SK-N-SH (cell line): ENCODE data around the gene ZIM2. TPM values are rescaled to one million over a fixed set of nuclear protein-coding genes. Genes with fewer than 3 reads are reported as not detected.

ENCODE experiments used
- CTCF ChIA-PET: fragments of 300-600, 350-600 bp; formaldehyde crosslinking; extraction: SDS; loops from one replicate; lab custom pipeline; 2021; lab: Yijun Ruan, JAX
- POLR2A ChIA-PET: fragments of 350-600 bp; sonication (Branson Sonifier 250); formaldehyde crosslinking; extraction: SDS; loops from one replicate; lab custom pipeline; 2020; ENCODE audit warnings: antibody characterized with exemption, inconsistent platforms; lab: Yijun Ruan, JAX
- DNase-seq: peaks from one replicate; pipeline ENCODE4 v3.0.0; 2012
- H2AFZ ChIP-seq: fragments of 200-600 bp; sonication (generic); 2 replicates; pipeline ENCODE4 v1.8.1; 2016; ENCODE audit warnings: antibody characterized with exemption, mild to moderate bottlenecking, low read depth
- H3F3A ChIP-seq: fragments of 200-600 bp; sonication (generic); replicated peaks from 2 replicates; pipeline ENCODE3; 2016; ENCODE audit warnings: antibody characterized with exemption, mild to moderate bottlenecking; ENCODE audit not compliant: insufficient read depth
- H3K27ac ChIP-seq, 2 experiments: fragments of 200-500 bp in 1 of 2; fragments of 200-600 bp in 1 of 2; sonication (Bioruptor generic) in 1 of 2; sonication (generic), shearing (Covaris generic) in 1 of 2; 2 replicates each; pipeline versions ENCODE4 v1.5.1 to v1.6.1; 2014 to 2016; ENCODE audit warnings: low read depth in 2 of 2, inconsistent platforms in 1 of 2, low read length in 1 of 2, mild to moderate bottlenecking in 1 of 2, mixed read lengths in 1 of 2
- H3K27me3 ChIP-seq: fragments of 200-600 bp; sonication (generic), shearing (Covaris generic); 2 replicates; pipeline ENCODE4 v1.6.1; 2016; ENCODE audit warnings: mixed run types; ENCODE audit not compliant: insufficient read depth
- H3K36me3 ChIP-seq, 2 experiments: fragments of 200-500 bp in 1 of 2; fragments of 200-600 bp in 1 of 2; sonication (Bioruptor generic) in 1 of 2; sonication (generic) in 1 of 2; replicated peaks in 1 of 2; 2 replicates each; pipeline versions ENCODE3 to v1.5.1; 2014 to 2016; ENCODE audit warnings: low read length in 1 of 2, mild to moderate bottlenecking in 1 of 2; ENCODE audit not compliant: insufficient read depth in 2 of 2, control insufficient read depth in 1 of 2
- H3K4me1 ChIP-seq, 2 experiments: fragments of 200-500 bp in 1 of 2; fragments of 200-600 bp in 1 of 2; sonication (Bioruptor generic) in 1 of 2; sonication (generic), shearing (Covaris generic) in 1 of 2; 2 replicates each; pipeline versions ENCODE4 v1.5.1 to v1.6.1; 2014 to 2016; ENCODE audit warnings: low read depth in 1 of 2, low read length in 1 of 2, mixed run types in 1 of 2; ENCODE audit not compliant: insufficient read depth in 2 of 2, control insufficient read depth in 1 of 2
- H3K4me2 ChIP-seq: fragments of 200-600 bp; sonication (generic), shearing (Covaris generic); 2 replicates; pipeline ENCODE4 v1.6.1; 2017; ENCODE audit warnings: mixed run types
- H3K4me3 ChIP-seq, 2 experiments: fragments of 200-500 bp in 1 of 2; fragments of 200-600 bp in 1 of 2; sonication (Bioruptor generic) in 1 of 2; sonication (generic), shearing (Covaris generic) in 1 of 2; 2 replicates each; pipeline versions ENCODE4 v1.5.1 to v1.8.1; 2014 to 2016; ENCODE audit warnings: low read depth in 2 of 2, inconsistent platforms in 1 of 2, low read length in 1 of 2, mild to moderate bottlenecking in 1 of 2, mixed read lengths in 1 of 2, moderate library complexity in 1 of 2
- H3K79me2 ChIP-seq: fragments of 200-600 bp; sonication (generic); 2 replicates; pipeline ENCODE4 v1.8.1; 2017; ENCODE audit warnings: mild to moderate bottlenecking; ENCODE audit not compliant: insufficient read depth
- H3K9ac ChIP-seq: fragments of 200-600 bp; sonication (generic); 2 replicates; pipeline ENCODE4 v1.6.1; 2017; ENCODE audit warnings: mixed run types
- H3K9me2 ChIP-seq: fragments of 200-600 bp; sonication (generic); 2 replicates; pipeline ENCODE4 v1.6.1; 2017; ENCODE audit warnings: mixed run types
- H3K9me3 ChIP-seq: fragments of 200-600 bp; sonication (generic); 2 replicates; pipeline ENCODE4 v1.6.1; 2017; ENCODE audit warnings: mixed run types, mild to moderate bottlenecking, moderate library complexity
- H4K20me1 ChIP-seq: fragments of 200-600 bp; sonication (generic); 2 replicates; pipeline ENCODE4 v1.6.1; 2017; ENCODE audit warnings: mild to moderate bottlenecking, mixed run types; ENCODE audit not compliant: insufficient read depth
- CHD2 ChIP-seq: fragments of 150-350 bp; IDR thresholded peaks from 2 replicates; pipeline ENCODE4 v1.6.1; 2018; ENCODE audit warnings: low read length; ENCODE audit not compliant: partially characterized antibody
- EZH2phosphoT487 ChIP-seq: fragments of 200-600 bp; sonication (generic); IDR thresholded peaks from 2 replicates; pipeline ENCODE4 v1.6.1; 2017; ENCODE audit warnings: low read depth, mixed run types, mild to moderate bottlenecking, antibody characterized with exemption, moderate library complexity, borderline replicate concordance
- GABPA ChIP-seq: IDR thresholded peaks from 2 replicates; pipeline ENCODE4 v1.4.0; 2012; ENCODE audit warnings: low read depth, mild to moderate bottlenecking
- JUND ChIP-seq: IDR thresholded peaks from 2 replicates; pipeline ENCODE4 v1.4.0; 2012
- NFIC ChIP-seq: IDR thresholded peaks from 2 replicates; pipeline ENCODE4 v1.4.0; 2012; ENCODE audit warnings: borderline replicate concordance
- RAD21 ChIP-seq: IDR thresholded peaks from 2 replicates; pipeline ENCODE4 v1.6.1; 2012; ENCODE audit warnings: mild to moderate bottlenecking, low read length
- RCOR1 ChIP-seq: fragments of 150-350 bp; IDR thresholded peaks from 2 replicates; pipeline ENCODE4 v1.6.1; 2017; ENCODE audit warnings: antibody characterized with exemption, low read length
- RFX5 ChIP-seq: IDR thresholded peaks from 2 replicates; pipeline ENCODE4 v1.6.1; 2012; ENCODE audit warnings: mild to moderate bottlenecking, improper control_type of control experiment, low read length
- RXRA ChIP-seq: IDR thresholded peaks from 2 replicates; pipeline ENCODE4 v1.4.0; 2012; ENCODE audit warnings: low read depth, mild to moderate bottlenecking, borderline replicate concordance
- TAF1 ChIP-seq: IDR thresholded peaks from 2 replicates; pipeline ENCODE4 v1.6.1; 2012; ENCODE audit warnings: low read depth, mild to moderate bottlenecking, low read length, moderate library complexity, borderline replicate concordance
- ZBTB33 ChIP-seq: IDR thresholded peaks from 2 replicates; pipeline ENCODE4 v1.4.0; 2012; ENCODE audit warnings: low read depth, borderline replicate concordance
- WGBS: methylation state at CpG from one replicate; pipeline ENCODE4 v1.1.6; 2017; ENCODE audit warnings: low lambda C conversion rate; 5-methylcytosine and 5-hydroxymethylcytosine counted together
- polyA plus RNA-seq, 3 experiments: library from polyadenylated mRNA; depleted of rRNA; stranded (reverse); fragments of >200 nt; gene quantifications; 2 replicates each; pipeline ENCODE4 v1.2.3, GENCODE V29; 2012
- TF ChIP-seq, protein P1 (sequence below): IDR thresholded peaks from 2 replicates; pipeline ENCODE4; 2012
- TF ChIP-seq, protein P2 (sequence below): IDR thresholded peaks from 2 replicates; pipeline ENCODE4 v1.6.1; 2012; ENCODE audit warnings: mild to moderate bottlenecking, low read depth, low read length, moderate library complexity

ZIM2 gene
- polyA plus RNA-seq, 1 of the 3 experiments (the other 2 are of a cell fraction): not detected

DNA sequence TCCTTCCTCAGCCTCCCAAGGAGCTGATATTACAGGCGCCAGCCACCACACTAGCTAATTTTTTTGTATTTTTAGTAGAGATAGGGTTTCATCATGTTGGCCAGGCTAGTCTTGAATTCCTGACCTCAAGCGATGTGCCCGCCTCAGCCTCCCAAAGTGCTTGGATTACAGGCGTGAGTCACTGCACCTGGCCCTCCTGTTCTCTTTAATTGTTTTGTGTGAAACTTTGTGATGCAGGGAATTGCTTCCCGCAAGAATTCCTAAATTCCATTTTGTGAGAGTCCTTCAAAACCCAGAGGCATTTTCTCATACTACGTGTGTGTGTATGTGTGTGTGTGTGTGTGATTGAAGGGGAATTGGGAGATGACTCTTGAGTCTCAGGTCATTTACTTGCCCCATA is 104.0 kb downstream of the ZIM2 start:
- Histone ChIP-seq H3K4me1 (no peaks in the 10 kb centered on the region), H3K4me2 (no peak overlapping the region), H3K9me3 (peaks cover 5% of the 10 kb centered on the region; the same call in 1 of the 2 replicates), H3K9me2 (no peaks in the 10 kb centered on the region), H3K27ac (no peak overlapping the region)
- ChIA-PET POLR2A (no interaction called here), CTCF (interaction anchor here (1.2 kb wide), 1 partner anchor 11 kb away, joined by 3 read pairs; no protein-coding TSS in a partner anchor)
- no peak for TF ChIP-seq JUND
- TF ChIP-seq RAD21: no peak
- TF ChIP-seq, protein P1, sequence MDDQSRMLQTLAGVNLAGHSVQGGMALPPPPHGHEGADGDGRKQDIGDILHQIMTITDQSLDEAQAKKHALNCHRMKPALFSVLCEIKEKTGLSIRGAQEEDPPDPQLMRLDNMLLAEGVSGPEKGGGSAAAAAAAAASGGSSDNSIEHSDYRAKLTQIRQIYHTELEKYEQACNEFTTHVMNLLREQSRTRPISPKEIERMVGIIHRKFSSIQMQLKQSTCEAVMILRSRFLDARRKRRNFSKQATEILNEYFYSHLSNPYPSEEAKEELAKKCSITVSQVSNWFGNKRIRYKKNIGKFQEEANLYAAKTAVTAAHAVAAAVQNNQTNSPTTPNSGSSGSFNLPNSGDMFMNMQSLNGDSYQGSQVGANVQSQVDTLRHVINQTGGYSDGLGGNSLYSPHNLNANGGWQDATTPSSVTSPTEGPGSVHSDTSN: no peak
- TF ChIP-seq RCOR1: no peak
- TF ChIP-seq CHD2: no peak
- no peak for TF ChIP-seq EZH2phosphoT487
- TF ChIP-seq GABPA: no peak
- TF ChIP-seq, all 33 proteins: peak for 0
- H3K79me2 ChIP-seq: no peaks in the 10 kb centered on the region
- no peaks in the 10 kb centered on the region for H3F3A ChIP-seq
- WGBS: 50% methylated on average over 6 of the region's 6 CpGs
- H2AFZ ChIP-seq: no peak overlapping the region
- H3K27me3 ChIP-seq: no peaks in the 10 kb centered on the region
- no peak overlapping the region for H3K9ac ChIP-seq
- H4K20me1 ChIP-seq: no peaks in the 10 kb centered on the region
- no peaks in the 10 kb centered on the region for H3K36me3 ChIP-seq
- H3K4me3 ChIP-seq: no peak overlapping the region
- DNase-seq: no peak

DNA sequence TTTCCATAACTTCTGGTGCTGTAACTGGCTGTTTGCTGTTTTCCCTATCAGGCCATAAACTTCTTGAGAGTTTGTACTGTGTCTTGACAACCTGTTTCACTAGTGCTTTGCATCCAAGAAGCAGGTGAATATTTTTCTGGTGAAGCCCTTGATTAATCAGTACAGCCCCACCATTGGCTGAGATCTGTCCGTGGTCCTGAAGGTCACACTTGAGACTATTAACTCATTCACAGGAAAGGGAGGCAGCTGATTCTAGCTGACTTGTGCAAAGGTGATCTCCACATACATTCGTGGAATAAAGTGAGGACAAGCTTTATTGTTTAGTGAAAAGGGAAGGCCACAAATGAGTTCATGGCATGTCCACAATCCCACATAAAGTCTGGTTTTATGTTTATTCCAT is 107.5 kb downstream of the ZIM2 start:
- no peak overlapping the region for H3K4me3 ChIP-seq
- H3K27me3 ChIP-seq: no peaks in the 10 kb centered on the region
- POLR2A ChIA-PET: no interaction called here
- no peaks in the 10 kb centered on the region for H3K4me1 ChIP-seq
- CTCF ChIA-PET: no interaction called here
- H3K9ac ChIP-seq: no peak overlapping the region
- peaks cover 14% of the 10 kb centered on the region; the same call in 1 of the 2 replicates for H3K9me3 ChIP-seq
- no peak overlapping the region for H3K4me2 ChIP-seq
- TF ChIP-seq RFX5 (no peak), EZH2phosphoT487 (no peak), RAD21 (no peak), TAF1 (no peak), NFIC (no peak), RXRA (no peak), ZBTB33 (no peak)
- TF ChIP-seq, protein P2, sequence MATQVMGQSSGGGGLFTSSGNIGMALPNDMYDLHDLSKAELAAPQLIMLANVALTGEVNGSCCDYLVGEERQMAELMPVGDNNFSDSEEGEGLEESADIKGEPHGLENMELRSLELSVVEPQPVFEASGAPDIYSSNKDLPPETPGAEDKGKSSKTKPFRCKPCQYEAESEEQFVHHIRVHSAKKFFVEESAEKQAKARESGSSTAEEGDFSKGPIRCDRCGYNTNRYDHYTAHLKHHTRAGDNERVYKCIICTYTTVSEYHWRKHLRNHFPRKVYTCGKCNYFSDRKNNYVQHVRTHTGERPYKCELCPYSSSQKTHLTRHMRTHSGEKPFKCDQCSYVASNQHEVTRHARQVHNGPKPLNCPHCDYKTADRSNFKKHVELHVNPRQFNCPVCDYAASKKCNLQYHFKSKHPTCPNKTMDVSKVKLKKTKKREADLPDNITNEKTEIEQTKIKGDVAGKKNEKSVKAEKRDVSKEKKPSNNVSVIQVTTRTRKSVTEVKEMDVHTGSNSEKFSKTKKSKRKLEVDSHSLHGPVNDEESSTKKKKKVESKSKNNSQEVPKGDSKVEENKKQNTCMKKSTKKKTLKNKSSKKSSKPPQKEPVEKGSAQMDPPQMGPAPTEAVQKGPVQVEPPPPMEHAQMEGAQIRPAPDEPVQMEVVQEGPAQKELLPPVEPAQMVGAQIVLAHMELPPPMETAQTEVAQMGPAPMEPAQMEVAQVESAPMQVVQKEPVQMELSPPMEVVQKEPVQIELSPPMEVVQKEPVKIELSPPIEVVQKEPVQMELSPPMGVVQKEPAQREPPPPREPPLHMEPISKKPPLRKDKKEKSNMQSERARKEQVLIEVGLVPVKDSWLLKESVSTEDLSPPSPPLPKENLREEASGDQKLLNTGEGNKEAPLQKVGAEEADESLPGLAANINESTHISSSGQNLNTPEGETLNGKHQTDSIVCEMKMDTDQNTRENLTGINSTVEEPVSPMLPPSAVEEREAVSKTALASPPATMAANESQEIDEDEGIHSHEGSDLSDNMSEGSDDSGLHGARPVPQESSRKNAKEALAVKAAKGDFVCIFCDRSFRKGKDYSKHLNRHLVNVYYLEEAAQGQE: peak; percentile 54; the same call in 1 of the 2 replicates
- no peak for DNase-seq
- no peak overlapping the region for H3K27ac ChIP-seq
- H3F3A ChIP-seq: no peaks in the 10 kb centered on the region
- H3K79me2 ChIP-seq: no peaks in the 10 kb centered on the region
- 10% methylated on average over 2 of the region's 2 CpGs for WGBS
- no peaks in the 10 kb centered on the region for H3K9me2 ChIP-seq
- no peaks in the 10 kb centered on the region for H4K20me1 ChIP-seq
- H3K36me3 ChIP-seq: no peaks in the 10 kb centered on the region
- no peak overlapping the region for H2AFZ ChIP-seq
